AG04450 (cell line): Measurements from ENCODE around the gene ANKRD6. TPM values are rescaled to one million over a fixed set of nuclear protein-coding genes. Genes with fewer than 3 reads are reported as not detected.

Experiments used
- CTCF ChIA-PET: fragments of 300-600, 350-600 bp; formaldehyde crosslinking; extraction: SDS; loops from one replicate; lab custom pipeline; 2022; ENCODE audit warnings: antibody characterized with exemption, inconsistent platforms; lab: Charles Lee
- POLR2A ChIA-PET: fragments of 350-600 bp; formaldehyde crosslinking; extraction: SDS; loops from one replicate; lab custom pipeline; 2021; ENCODE audit warnings: antibody characterized with exemption, inconsistent platforms; lab: Yijun Ruan, JAX
- DNase-seq: peaks from one replicate; pipeline ENCODE4 v3.0.0-alpha.2; 2011; ENCODE audit warnings: low read depth, low spot score
- H3K27ac ChIP-seq: one replicate; pipeline ENCODE4 v1.5.1; 2012; ENCODE audit warnings: low read depth, low read length, control low read depth
- H3K27me3 ChIP-seq: one replicate; pipeline ENCODE4 v1.6.0; 2012; ENCODE audit warnings: low read length; ENCODE audit not compliant: control insufficient read depth, insufficient read depth
- H3K4me3 ChIP-seq: 2 replicates; pipeline ENCODE4 v1.5.1; 2011; ENCODE audit warnings: mild to moderate bottlenecking, low read depth, low read length, control low read depth
- H3K9me3 ChIP-seq: 2 replicates; pipeline ENCODE4 v1.5.1; 2012; ENCODE audit warnings: low read length; ENCODE audit not compliant: control insufficient read depth, insufficient read depth
- polyA plus RNA-seq: library from polyadenylated mRNA; depleted of rRNA; stranded (reverse); fragments of >200 nt; gene quantifications from 2 replicates; pipeline ENCODE4 v1.2.3, GENCODE V29; 2011
- TF ChIP-seq, protein P1 (sequence below): IDR thresholded peaks from 2 replicates; pipeline ENCODE4 v1.5.1; 2011; ENCODE audit warnings: low read depth, low read length, control low read depth, inconsistent platforms

ANKRD6 gene
- polyA plus RNA-seq, 1 experiment, result 0.10 TPM

DNA sequence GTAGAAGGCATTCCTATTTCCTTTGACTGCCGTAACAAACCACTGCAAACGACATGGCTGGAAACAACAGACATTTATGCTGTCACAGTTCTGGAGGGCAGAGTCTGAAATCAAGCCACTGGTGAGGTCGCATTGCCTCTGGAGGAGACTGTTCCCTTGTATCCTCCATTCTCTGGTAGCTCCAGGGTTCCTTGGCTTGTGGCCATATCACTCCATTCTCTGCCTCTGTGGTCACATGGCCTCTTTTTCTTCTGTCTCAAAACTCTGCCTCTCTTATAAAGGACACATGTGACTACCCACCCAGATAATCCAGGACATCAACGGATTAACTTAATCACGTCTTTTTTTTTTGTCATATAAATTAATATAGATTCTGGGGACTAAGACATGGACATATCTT, 121.2 kb downstream of the ANKRD6 start:
- no peak overlapping the region for H3K27ac ChIP-seq
- DNase-seq, result no peak
- ChIA-PET POLR2A (no interaction called here), CTCF (no interaction called here)
- TF ChIP-seq, protein P1, sequence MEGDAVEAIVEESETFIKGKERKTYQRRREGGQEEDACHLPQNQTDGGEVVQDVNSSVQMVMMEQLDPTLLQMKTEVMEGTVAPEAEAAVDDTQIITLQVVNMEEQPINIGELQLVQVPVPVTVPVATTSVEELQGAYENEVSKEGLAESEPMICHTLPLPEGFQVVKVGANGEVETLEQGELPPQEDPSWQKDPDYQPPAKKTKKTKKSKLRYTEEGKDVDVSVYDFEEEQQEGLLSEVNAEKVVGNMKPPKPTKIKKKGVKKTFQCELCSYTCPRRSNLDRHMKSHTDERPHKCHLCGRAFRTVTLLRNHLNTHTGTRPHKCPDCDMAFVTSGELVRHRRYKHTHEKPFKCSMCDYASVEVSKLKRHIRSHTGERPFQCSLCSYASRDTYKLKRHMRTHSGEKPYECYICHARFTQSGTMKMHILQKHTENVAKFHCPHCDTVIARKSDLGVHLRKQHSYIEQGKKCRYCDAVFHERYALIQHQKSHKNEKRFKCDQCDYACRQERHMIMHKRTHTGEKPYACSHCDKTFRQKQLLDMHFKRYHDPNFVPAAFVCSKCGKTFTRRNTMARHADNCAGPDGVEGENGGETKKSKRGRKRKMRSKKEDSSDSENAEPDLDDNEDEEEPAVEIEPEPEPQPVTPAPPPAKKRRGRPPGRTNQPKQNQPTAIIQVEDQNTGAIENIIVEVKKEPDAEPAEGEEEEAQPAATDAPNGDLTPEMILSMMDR, result no peak
- no peak overlapping the region for H3K4me3 ChIP-seq
- H3K27me3 ChIP-seq, result no peaks in the 10 kb centered on the region
- no peaks in the 10 kb centered on the region for H3K9me3 ChIP-seq

DNA sequence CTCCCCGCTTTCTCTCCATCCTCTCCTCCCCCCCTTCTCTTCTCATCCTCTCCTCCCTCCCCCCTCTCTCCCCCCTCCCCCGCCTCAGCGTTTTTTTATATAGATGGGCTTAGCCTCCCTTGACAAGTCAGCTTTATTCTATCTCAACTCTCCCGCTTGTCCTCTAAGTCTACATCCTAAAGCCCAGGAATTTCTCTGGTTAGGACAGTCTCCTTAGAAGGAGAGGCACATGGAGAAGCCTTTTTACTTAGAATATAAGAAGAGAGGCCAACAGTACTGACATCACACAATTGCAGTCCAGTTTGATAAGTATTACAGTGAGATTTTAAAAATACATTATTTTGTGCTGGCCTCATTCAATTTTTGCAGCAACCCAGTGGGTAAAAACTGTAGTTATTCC, 122.1 kb downstream of the ANKRD6 start:
- POLR2A ChIA-PET, result no interaction called here
- Histone ChIP-seq H3K27me3 (no peaks in the 10 kb centered on the region), H3K27ac (no peak overlapping the region), H3K4me3 (no peak overlapping the region), H3K9me3 (no peaks in the 10 kb centered on the region)
- DNase-seq, result no peak
- CTCF ChIA-PET, result no interaction called here
- TF ChIP-seq, protein P1, result no peak

DNA sequence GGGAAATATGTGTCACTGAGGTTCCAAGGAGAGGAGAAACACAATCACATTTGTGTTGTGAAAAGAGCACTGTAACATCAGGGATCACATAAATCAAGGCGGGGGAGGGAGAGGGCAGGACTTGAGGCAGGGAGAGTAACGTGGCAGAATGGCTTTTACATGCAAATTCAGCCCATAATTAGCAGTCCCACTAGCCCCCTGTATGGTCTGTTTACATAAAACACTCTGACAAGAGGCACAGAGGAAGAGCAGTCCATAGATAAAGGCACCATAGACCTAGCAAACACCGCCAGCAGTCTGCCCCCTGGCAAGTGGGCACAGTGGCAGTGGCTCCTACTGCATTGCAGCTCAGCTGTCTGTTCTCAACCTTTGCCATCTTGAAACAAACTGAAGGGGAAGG, 122.9 kb downstream of the ANKRD6 start:
- no peak overlapping the region for H3K27ac ChIP-seq
- H3K4me3 ChIP-seq, result no peak overlapping the region
- H3K9me3 ChIP-seq, result no peaks in the 10 kb centered on the region
- CTCF ChIA-PET, result interaction anchor here (0.7 kb wide), 1 partner anchor 560 kb away, joined by 3 read pairs; no protein-coding TSS in a partner anchor
- no peaks in the 10 kb centered on the region for H3K27me3 ChIP-seq
- TF ChIP-seq, protein P1, result no peak
- DNase-seq, result no peak
- POLR2A ChIA-PET, result no interaction called here

DNA sequence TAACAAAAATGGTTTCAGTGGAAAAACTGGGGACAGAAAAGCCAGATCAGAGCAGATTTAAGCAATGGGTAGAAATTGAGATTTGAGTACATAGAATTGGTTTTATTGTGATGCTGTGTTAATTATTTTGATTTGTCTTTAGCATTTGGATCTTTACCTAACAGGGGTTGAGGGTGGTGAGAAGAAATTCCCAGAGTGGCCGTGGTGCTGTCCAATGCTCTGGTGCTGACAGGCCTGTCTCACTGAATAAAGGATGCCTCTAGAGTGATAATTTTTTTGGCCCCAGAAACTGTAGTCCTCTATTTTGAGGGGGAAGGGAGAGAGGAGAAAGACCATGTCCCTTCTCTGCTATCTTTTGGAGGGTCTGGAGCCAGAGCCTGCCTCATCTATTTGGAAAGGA, 126.5 kb downstream of the ANKRD6 start:
- ChIA-PET CTCF (no interaction called here), POLR2A (no interaction called here)
- TF ChIP-seq, protein P1, result no peak
- H3K27me3 ChIP-seq, result no peaks in the 10 kb centered on the region
- no peak for DNase-seq
- no peak overlapping the region for H3K4me3 ChIP-seq
- H3K9me3 ChIP-seq, result no peaks in the 10 kb centered on the region
- no peak overlapping the region for H3K27ac ChIP-seq

DNA sequence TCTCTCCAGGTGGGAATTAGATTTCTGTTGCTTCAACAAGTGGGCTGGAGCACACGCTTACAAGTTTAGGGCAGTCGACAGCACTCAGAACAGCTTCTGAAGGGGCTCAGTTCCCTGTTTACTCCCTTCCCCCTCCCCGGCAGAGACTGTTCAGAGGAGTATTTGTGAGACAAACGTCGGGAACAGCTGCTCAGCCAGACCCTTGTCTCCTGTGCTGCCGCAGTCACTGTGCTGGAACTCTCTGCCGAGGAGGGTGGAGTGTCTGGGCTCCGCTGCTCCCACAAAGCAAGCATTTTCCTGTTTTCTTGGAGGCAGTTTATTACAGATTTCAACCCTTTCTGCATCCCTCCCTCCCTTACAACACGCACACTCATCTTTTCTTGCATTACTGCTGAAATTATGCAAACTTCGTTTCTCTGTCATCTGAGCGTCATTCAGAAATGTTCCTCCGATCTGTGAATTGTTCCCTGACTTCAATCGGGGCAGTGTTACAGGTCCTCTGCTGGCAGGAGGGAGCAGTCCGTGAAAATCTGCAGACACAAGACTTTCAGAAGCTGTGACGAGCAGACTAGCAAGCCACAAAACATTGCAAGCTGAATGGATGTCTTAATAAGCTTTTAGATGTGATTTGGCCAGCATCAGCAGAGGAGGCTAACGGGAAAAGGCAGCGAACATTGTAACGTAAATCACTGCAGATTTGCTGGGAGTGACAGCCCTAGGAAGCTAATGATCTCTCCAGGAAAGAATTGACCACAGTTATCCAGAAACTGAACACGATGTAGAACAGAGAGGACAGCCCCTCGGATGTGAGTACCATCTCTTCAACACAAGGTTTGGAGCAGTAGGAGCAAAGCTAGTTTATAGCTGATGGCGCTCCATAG, 129.4 kb downstream of the ANKRD6 start:
- TF ChIP-seq, protein P1, result no peak
- Histone ChIP-seq H3K27ac (no peak overlapping the region), H3K4me3 (no peak overlapping the region), H3K9me3 (no peaks in the 10 kb centered on the region), H3K27me3 (no peaks in the 10 kb centered on the region)
- no peak for DNase-seq
- POLR2A ChIA-PET, result no interaction called here
- CTCF ChIA-PET, result no interaction called here
